IPS-NIHi7 (cell line): Measurements from ENCODE around the gene TBC1D14.

Source experiments
- DNase-seq: peaks from one replicate; pipeline ENCODE4 v3.0.0; 2012; ENCODE audit warnings: mixed read lengths; ENCODE audit errors: extremely low spot score

The TBC1D14 gene

GRCh38 chr4:7044137-7044930, 134.7 kb downstream of the TBC1D14 start:
- no peak for DNase-seq

GRCh38 chr4:7045553-7045952, 135.9 kb downstream of the TBC1D14 start:
- DNase-seq, result no peak

- no peak for DNase-seq
Measured at GRCh38 chr4:7045961-7046921, 136.6 kb downstream of the TBC1D14 start.

- DNase-seq, result no peak
Measured at GRCh38 chr4:7046971-7047370, 137.3 kb downstream of the TBC1D14 start.

GRCh38 chr4:7048642-7049041, 139.0 kb downstream of the TBC1D14 start:
- no peak for DNase-seq

- DNase-seq, result no peak
Measured at GRCh38 chr4:7049295-7049694, 139.7 kb downstream of the TBC1D14 start.

GRCh38 chr4:7049739-7050138, 140.1 kb downstream of the TBC1D14 start:
- DNase-seq, result no peak

- DNase-seq, result no peak
Measured at GRCh38 chr4:7050481-7051143, 141.0 kb downstream of the TBC1D14 start.

GRCh38 chr4:7051144-7051495, 141.5 kb downstream of the TBC1D14 start:
- DNase-seq, result no peak

- no peak for DNase-seq
Measured at GRCh38 chr4:7051905-7052304, 142.3 kb downstream of the TBC1D14 start.

- DNase-seq, result no peak
Measured at GRCh38 chr4:7052313-7052712, 142.7 kb downstream of the TBC1D14 start.

GRCh38 chr4:7052923-7053715, 143.5 kb downstream of the TBC1D14 start:
- DNase-seq, result no peak

GRCh38 chr4:7054106-7054880, 144.7 kb downstream of the TBC1D14 start:
- DNase-seq, result no peak

- no peak for DNase-seq
Measured at GRCh38 chr4:7055111-7055989, 145.7 kb downstream of the TBC1D14 start.

GRCh38 chr4:7055990-7056325, 146.3 kb downstream of the TBC1D14 start:
- DNase-seq, result no peak

- DNase-seq, result no peak
Measured at GRCh38 chr4:7058792-7059191, 149.2 kb downstream of the TBC1D14 start.

- no peak for DNase-seq
Measured at GRCh38 chr4:7059662-7060061, 150.0 kb downstream of the TBC1D14 start.

GRCh38 chr4:7060346-7061150, 150.9 kb downstream of the TBC1D14 start:
- no peak for DNase-seq

GRCh38 chr4:7061815-7062214, 152.2 kb downstream of the TBC1D14 start:
- no peak for DNase-seq
